Tibial nerve (tissue), 4 donors: Measurements from ENCODE around the gene FKBP6. TPM values are rescaled to one million over a fixed set of nuclear protein-coding genes. Genes with fewer than 3 reads are reported as not detected.

Experiments used
- DNase-seq, 2 donors: peaks; one replicate each; pipeline ENCODE4 v3.0.0-alpha.2; 2019; ENCODE audit warnings: low spot score in 2 of 2
- H3K27ac ChIP-seq, 4 donors: fragments of 200-600 bp; sonication (generic) in 3 of 4; one replicate each; pipeline ENCODE4 v1.5.1; 2017 to 2019; ENCODE audit warnings: mild to moderate bottlenecking in 1 of 4
- H3K27me3 ChIP-seq, 2 donors: fragments of 200-600 bp; sonication (generic) in 1 of 2; one replicate each; pipeline versions ENCODE4 v1.5.1 to v1.6.0; 2017 to 2019
- H3K36me3 ChIP-seq, 3 donors: fragments of 200-600 bp; sonication (generic); one replicate each; pipeline ENCODE4 v1.5.1; 2018 to 2019
- H3K4me1 ChIP-seq, 4 donors: fragments of 200-600 bp; sonication (generic) in 3 of 4; one replicate each; pipeline ENCODE4 v1.5.1; 2017 to 2019
- H3K4me3 ChIP-seq, 4 donors: fragments of 200-600 bp; sonication (generic) in 3 of 4; one replicate each; pipeline ENCODE4 v1.5.1; 2017 to 2019; ENCODE audit warnings: mild to moderate bottlenecking in 1 of 4, moderate library complexity in 1 of 4
- H3K9me3 ChIP-seq, 4 donors: fragments of 200-600 bp; sonication (generic) in 3 of 4; one replicate each; pipeline ENCODE4 v1.5.1; 2017 to 2019
- EP300 ChIP-seq, 2 donors: sonication (generic); formaldehyde crosslinking; IDR thresholded peaks; one replicate each; pipeline ENCODE4 v1.6.1; 2017; ENCODE audit warnings: antibody characterized with exemption in 2 of 2, mild to moderate bottlenecking in 1 of 2
- POLR2A ChIP-seq, 2 donors: fragments of 450-650 bp; IDR thresholded peaks; one replicate each; pipeline ENCODE4 v1.6.1; 2017; ENCODE audit warnings: antibody characterized with exemption in 2 of 2, mild to moderate bottlenecking in 2 of 2, moderate library complexity in 2 of 2
- WGBS, 2 donors: methylation state at CpG; one replicate each; pipeline ENCODE4 v1.1.5; 2018; 5-methylcytosine and 5-hydroxymethylcytosine counted together
- total RNA-seq, 4 donors: library from RNA; depleted of rRNA; stranded (reverse); fragments of >200 nt; gene quantifications; one replicate each; pipeline ENCODE4 v1.1.0, GENCODE V29; 2016
- TF ChIP-seq, protein P1 (sequence below), 5 experiments: fragments of 200-600 bp in 3 of 5; fragments of 450-650 bp in 2 of 5; sonication (generic) in 3 of 5; IDR thresholded peaks; one replicate each; pipeline ENCODE4 v1.5.1; 2016 to 2019; ENCODE audit warnings: antibody characterized with exemption in 5 of 5, mild to moderate bottlenecking in 3 of 5, moderate library complexity in 2 of 5

The FKBP6 gene
- total RNA-seq, 4 donors from 2014 or later: not detected

DNA sequence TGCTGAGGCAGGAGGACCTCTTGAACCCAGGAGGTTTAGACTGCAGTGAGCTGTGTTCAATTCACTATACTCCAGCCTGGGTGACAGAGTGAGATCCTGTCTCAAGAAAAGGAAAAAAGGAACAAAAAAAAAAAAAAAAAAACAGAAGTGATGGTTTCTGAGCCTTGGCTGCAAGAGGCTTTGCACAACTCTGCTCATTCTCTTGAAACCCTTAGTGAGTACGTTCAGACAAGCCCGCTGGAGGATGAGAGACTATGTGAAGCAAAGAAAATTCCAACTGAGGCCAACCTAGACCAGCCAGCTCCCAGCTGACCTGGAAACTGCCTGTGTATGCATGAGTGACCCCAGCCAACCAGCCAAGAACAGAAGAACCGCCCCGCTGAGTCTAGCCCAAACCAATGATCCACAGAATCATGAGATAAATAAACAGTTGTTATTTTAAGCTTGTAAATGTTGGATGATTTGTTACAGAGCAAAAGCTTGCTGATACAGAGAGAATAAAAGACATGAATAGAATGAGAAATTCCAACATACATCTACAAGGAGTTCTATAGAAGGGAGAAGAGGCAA, 55.1 kb downstream of the FKBP6 start:
- peaks cover 0 to 38% (median 11%) of the 10 kb centered on the region in 4 donors for H3K9me3 ChIP-seq
- H3K27ac ChIP-seq: no peak overlapping the region
- TF ChIP-seq EP300 (IDR thresholded peaks at IDR 0.05): no peak
- no peaks in the 10 kb centered on the region for H3K36me3 ChIP-seq
- H3K4me3 ChIP-seq: no peak overlapping the region
- WGBS, 2 donors: 88 to 92% methylated on average over 4 of the region's 4 CpGs
- no peak for DNase-seq
- peaks cover 0 to under 1% (median 0%) of the 10 kb centered on the region in 4 donors for H3K4me1 ChIP-seq
- peaks cover 0 to 9% of the 10 kb centered on the region in 2 donors for H3K27me3 ChIP-seq

DNA sequence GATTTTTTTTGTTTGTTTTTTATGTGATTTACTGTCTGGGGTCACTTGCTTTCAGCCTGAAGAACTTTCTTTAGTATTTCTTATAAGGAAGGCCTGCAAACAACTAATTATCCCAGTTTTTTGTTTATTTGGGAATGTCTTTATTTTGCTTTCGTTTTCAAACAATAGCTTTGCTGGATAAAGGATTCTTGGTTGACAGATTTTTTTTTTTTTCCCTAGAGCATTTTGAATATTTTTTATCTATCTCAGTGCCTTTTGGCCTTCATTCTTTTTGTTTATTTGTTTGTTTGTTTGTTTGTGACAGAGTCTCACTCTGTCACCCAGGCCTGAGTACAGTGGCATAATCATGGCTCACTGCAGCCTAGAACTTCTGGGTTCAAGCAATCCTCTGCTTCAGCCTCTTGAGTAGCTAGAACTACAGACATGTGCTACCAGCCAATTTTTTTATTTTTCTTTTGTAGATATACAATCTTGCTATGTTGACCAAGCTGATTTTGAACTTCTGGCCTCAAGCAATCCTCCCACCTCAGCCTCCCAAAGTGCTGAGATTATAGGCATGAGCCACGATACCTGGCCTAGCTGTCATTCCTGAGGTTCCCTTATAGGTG, 59.4 kb downstream of the FKBP6 start:
- Histone ChIP-seq H3K27me3 (no peaks in the 10 kb centered on the region), H3K27ac (no peak overlapping the region), H3K9me3 (peaks cover 0 to 74% (median 16%) of the 10 kb centered on the region in 4 donors), H3K4me1 (no peaks in the 10 kb centered on the region), H3K36me3 (no peaks in the 10 kb centered on the region), H3K4me3 (no peak overlapping the region)
- TF ChIP-seq, protein P1, sequence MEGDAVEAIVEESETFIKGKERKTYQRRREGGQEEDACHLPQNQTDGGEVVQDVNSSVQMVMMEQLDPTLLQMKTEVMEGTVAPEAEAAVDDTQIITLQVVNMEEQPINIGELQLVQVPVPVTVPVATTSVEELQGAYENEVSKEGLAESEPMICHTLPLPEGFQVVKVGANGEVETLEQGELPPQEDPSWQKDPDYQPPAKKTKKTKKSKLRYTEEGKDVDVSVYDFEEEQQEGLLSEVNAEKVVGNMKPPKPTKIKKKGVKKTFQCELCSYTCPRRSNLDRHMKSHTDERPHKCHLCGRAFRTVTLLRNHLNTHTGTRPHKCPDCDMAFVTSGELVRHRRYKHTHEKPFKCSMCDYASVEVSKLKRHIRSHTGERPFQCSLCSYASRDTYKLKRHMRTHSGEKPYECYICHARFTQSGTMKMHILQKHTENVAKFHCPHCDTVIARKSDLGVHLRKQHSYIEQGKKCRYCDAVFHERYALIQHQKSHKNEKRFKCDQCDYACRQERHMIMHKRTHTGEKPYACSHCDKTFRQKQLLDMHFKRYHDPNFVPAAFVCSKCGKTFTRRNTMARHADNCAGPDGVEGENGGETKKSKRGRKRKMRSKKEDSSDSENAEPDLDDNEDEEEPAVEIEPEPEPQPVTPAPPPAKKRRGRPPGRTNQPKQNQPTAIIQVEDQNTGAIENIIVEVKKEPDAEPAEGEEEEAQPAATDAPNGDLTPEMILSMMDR (IDR thresholded peaks at IDR 0.05): no peak
- TF ChIP-seq EP300 (IDR thresholded peaks at IDR 0.05) (no peak), POLR2A (IDR thresholded peaks at IDR 0.05) (no peak)
- WGBS, 2 donors: 70 to 73% methylated on average over 2 of the region's 2 CpGs
- DNase-seq: no peak

DNA sequence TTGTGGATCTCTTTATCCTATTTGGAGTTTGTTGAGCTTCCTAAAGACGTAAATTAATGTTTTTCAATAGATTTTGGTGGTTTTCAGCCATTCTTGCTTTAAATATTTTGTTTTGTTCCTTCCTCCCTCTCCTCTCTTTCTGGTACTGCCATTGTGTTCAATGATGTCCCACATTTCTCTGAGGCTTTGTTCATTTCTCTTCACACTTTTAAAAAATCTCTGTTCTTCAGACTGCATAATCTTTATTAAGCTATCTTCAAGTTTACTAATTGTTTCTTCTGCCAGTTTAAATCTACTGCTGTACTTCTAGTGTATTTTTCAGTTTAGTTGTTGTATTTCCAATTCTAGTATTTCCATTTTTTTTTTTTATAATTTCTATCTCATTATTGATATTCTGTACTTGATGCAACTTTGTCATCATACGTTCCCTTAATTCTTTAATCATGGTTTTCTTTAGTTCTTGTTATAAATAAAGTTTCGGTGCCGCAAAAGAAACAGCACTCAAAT, 60.0 kb downstream of the FKBP6 start:
- Histone ChIP-seq H3K4me1 (no peaks in the 10 kb centered on the region), H3K4me3 (no peak overlapping the region), H3K27ac (no peak overlapping the region), H3K27me3 (no peaks in the 10 kb centered on the region), H3K9me3 (peaks cover 0 to 69% (median 16%) of the 10 kb centered on the region in 4 donors), H3K36me3 (no peaks in the 10 kb centered on the region)
- WGBS, 2 donors: 89 to 93% methylated on average over 4 of the region's 4 CpGs
- TF ChIP-seq, protein P1 (IDR thresholded peaks at IDR 0.05): no peak
- no peak for TF ChIP-seq EP300 (IDR thresholded peaks at IDR 0.05)
- no peak for TF ChIP-seq POLR2A (IDR thresholded peaks at IDR 0.05)
- no peak for DNase-seq

DNA sequence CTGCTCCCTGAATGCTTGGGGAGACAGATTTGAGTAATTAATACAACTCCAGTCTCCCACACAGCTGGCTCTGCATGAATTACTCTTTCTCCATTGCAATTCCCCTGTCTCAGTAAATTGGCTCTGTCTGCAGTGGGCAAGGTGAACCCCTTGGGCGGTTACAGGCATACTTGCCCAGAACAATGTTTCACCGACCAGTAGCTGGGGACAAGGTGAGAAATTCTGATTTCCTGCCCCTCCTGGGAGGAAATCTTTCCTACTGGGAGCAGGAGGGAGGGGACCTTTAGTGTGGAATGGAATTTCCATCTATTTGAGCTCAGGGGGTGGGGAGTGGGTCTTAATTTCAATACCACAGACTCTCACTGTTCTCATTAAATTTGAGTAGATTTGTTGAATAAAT, 63.4 kb downstream of the FKBP6 start:
- Histone ChIP-seq H3K27ac (no peak overlapping the region), H3K4me1 (no peaks in the 10 kb centered on the region), H3K9me3 (peaks cover 0 to 53% (median 16%) of the 10 kb centered on the region in 4 donors), H3K36me3 (no peaks in the 10 kb centered on the region), H3K4me3 (no peak overlapping the region), H3K27me3 (no peaks in the 10 kb centered on the region)
- 39 to 60% methylated on average over 2 of the region's 2 CpGs for whole genome bisulfite sequencing, 2 donors
- TF ChIP-seq POLR2A (IDR thresholded peaks at IDR 0.05) (no peak), EP300 (IDR thresholded peaks at IDR 0.05) (no peak)
- TF ChIP-seq, protein P1 (IDR thresholded peaks at IDR 0.05): no peak
- DNase-seq: no peak

DNA sequence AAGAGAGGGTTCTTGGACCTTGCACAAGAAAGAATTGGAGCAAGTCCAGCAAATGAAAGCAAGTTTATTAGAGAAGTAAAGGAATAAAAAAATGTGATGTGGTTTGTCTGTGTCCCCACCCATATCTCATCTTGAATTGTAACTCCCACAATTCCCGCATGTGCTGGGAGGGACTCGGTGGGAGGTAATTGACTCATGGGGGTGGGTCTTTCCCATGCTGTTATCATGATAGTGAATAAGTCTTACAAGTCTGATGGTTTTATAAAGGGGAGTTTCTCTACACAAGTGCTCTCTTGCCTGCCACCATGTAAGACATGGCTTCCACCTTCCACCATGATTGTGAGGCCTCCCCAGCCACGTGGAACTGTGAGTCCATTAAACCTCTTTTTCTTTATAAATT, 66.5 kb downstream of the FKBP6 start:
- no peaks in the 10 kb centered on the region for H3K36me3 ChIP-seq
- TF ChIP-seq EP300 (IDR thresholded peaks at IDR 0.05): no peak
- TF ChIP-seq, protein P1 (IDR thresholded peaks at IDR 0.05): no peak
- no peak for TF ChIP-seq POLR2A (IDR thresholded peaks at IDR 0.05)
- H3K27ac ChIP-seq: no peak overlapping the region
- H3K27me3 ChIP-seq: no peaks in the 10 kb centered on the region
- peaks cover 0 to 22% (median under 1%) of the 10 kb centered on the region in 4 donors for H3K9me3 ChIP-seq
- H3K4me3 ChIP-seq: no peak overlapping the region
- no peak for DNase-seq
- 54 to 57% methylated on average over 3 of the region's 3 CpGs for WGBS, 2 donors
- no peaks in the 10 kb centered on the region for H3K4me1 ChIP-seq
